SK-N-SH (cell line): Measurements from ENCODE around the gene PIN1. TPM values are rescaled to one million over a fixed set of nuclear protein-coding genes. Genes with fewer than 3 reads are reported as not detected.

Experiments used
- CTCF ChIA-PET: fragments of 300-600, 350-600 bp; formaldehyde crosslinking; extraction: SDS; loops from one replicate; lab custom pipeline; 2021; lab: Yijun Ruan, JAX
- POLR2A ChIA-PET: fragments of 350-600 bp; sonication (Branson Sonifier 250); formaldehyde crosslinking; extraction: SDS; loops from one replicate; lab custom pipeline; 2020; ENCODE audit warnings: antibody characterized with exemption, inconsistent platforms; lab: Yijun Ruan, JAX
- DNase-seq: peaks from one replicate; pipeline ENCODE4 v3.0.0; 2012
- H2AFZ ChIP-seq: fragments of 200-600 bp; sonication (generic); 2 replicates; pipeline ENCODE4 v1.8.1; 2016; ENCODE audit warnings: antibody characterized with exemption, mild to moderate bottlenecking, low read depth
- H3F3A ChIP-seq: fragments of 200-600 bp; sonication (generic); replicated peaks from 2 replicates; pipeline ENCODE3; 2016; ENCODE audit warnings: antibody characterized with exemption, mild to moderate bottlenecking; ENCODE audit not compliant: insufficient read depth
- H3K27ac ChIP-seq, 2 experiments: fragments of 200-500 bp in 1 of 2; fragments of 200-600 bp in 1 of 2; sonication (Bioruptor generic) in 1 of 2; sonication (generic), shearing (Covaris generic) in 1 of 2; 2 replicates each; pipeline versions ENCODE4 v1.5.1 to v1.6.1; 2014 to 2016; ENCODE audit warnings: low read depth in 2 of 2, inconsistent platforms in 1 of 2, low read length in 1 of 2, mild to moderate bottlenecking in 1 of 2, mixed read lengths in 1 of 2
- H3K27me3 ChIP-seq: fragments of 200-600 bp; sonication (generic), shearing (Covaris generic); 2 replicates; pipeline ENCODE4 v1.6.1; 2016; ENCODE audit warnings: mixed run types; ENCODE audit not compliant: insufficient read depth
- H3K36me3 ChIP-seq, 2 experiments: fragments of 200-500 bp in 1 of 2; fragments of 200-600 bp in 1 of 2; sonication (Bioruptor generic) in 1 of 2; sonication (generic) in 1 of 2; replicated peaks in 1 of 2; 2 replicates each; pipeline versions ENCODE3 to v1.5.1; 2014 to 2016; ENCODE audit warnings: low read length in 1 of 2, mild to moderate bottlenecking in 1 of 2; ENCODE audit not compliant: insufficient read depth in 2 of 2, control insufficient read depth in 1 of 2
- H3K4me1 ChIP-seq, 2 experiments: fragments of 200-500 bp in 1 of 2; fragments of 200-600 bp in 1 of 2; sonication (Bioruptor generic) in 1 of 2; sonication (generic), shearing (Covaris generic) in 1 of 2; 2 replicates each; pipeline versions ENCODE4 v1.5.1 to v1.6.1; 2014 to 2016; ENCODE audit warnings: low read depth in 1 of 2, low read length in 1 of 2, mixed run types in 1 of 2; ENCODE audit not compliant: insufficient read depth in 2 of 2, control insufficient read depth in 1 of 2
- H3K4me2 ChIP-seq: fragments of 200-600 bp; sonication (generic), shearing (Covaris generic); 2 replicates; pipeline ENCODE4 v1.6.1; 2017; ENCODE audit warnings: mixed run types
- H3K4me3 ChIP-seq, 2 experiments: fragments of 200-500 bp in 1 of 2; fragments of 200-600 bp in 1 of 2; sonication (Bioruptor generic) in 1 of 2; sonication (generic), shearing (Covaris generic) in 1 of 2; 2 replicates each; pipeline versions ENCODE4 v1.5.1 to v1.8.1; 2014 to 2016; ENCODE audit warnings: low read depth in 2 of 2, inconsistent platforms in 1 of 2, low read length in 1 of 2, mild to moderate bottlenecking in 1 of 2, mixed read lengths in 1 of 2, moderate library complexity in 1 of 2
- H3K79me2 ChIP-seq: fragments of 200-600 bp; sonication (generic); 2 replicates; pipeline ENCODE4 v1.8.1; 2017; ENCODE audit warnings: mild to moderate bottlenecking; ENCODE audit not compliant: insufficient read depth
- H3K9ac ChIP-seq: fragments of 200-600 bp; sonication (generic); 2 replicates; pipeline ENCODE4 v1.6.1; 2017; ENCODE audit warnings: mixed run types
- H3K9me2 ChIP-seq: fragments of 200-600 bp; sonication (generic); 2 replicates; pipeline ENCODE4 v1.6.1; 2017; ENCODE audit warnings: mixed run types
- H3K9me3 ChIP-seq: fragments of 200-600 bp; sonication (generic); 2 replicates; pipeline ENCODE4 v1.6.1; 2017; ENCODE audit warnings: mixed run types, mild to moderate bottlenecking, moderate library complexity
- H4K20me1 ChIP-seq: fragments of 200-600 bp; sonication (generic); 2 replicates; pipeline ENCODE4 v1.6.1; 2017; ENCODE audit warnings: mild to moderate bottlenecking, mixed run types; ENCODE audit not compliant: insufficient read depth
- CHD2 ChIP-seq: fragments of 150-350 bp; IDR thresholded peaks from 2 replicates; pipeline ENCODE4 v1.6.1; 2018; ENCODE audit warnings: low read length; ENCODE audit not compliant: partially characterized antibody
- CTCF ChIP-seq: fragments of 200-600 bp; sonication (generic); IDR thresholded peaks from 2 replicates; pipeline ENCODE4 v1.6.1; 2017; ENCODE audit warnings: antibody characterized with exemption, mild to moderate bottlenecking, moderate library complexity
- ELF1 ChIP-seq: IDR thresholded peaks from 2 replicates; pipeline ENCODE4 v1.4.0; 2012
- EP300 ChIP-seq, 2 experiments: IDR thresholded peaks; 2 replicates each; pipeline versions ENCODE4 v1.4.0 to v1.6.1; 2012; ENCODE audit warnings: borderline replicate concordance in 1 of 2, low read depth in 1 of 2, low read length in 1 of 2
- FOXJ3 ChIP-seq: sonication (generic); formaldehyde crosslinking; IDR thresholded peaks from 2 replicates; pipeline ENCODE4 v1.5.1; 2020; ENCODE audit warnings: mild to moderate bottlenecking, missing genetic modification reagents
- GABPA ChIP-seq: IDR thresholded peaks from 2 replicates; pipeline ENCODE4 v1.4.0; 2012; ENCODE audit warnings: low read depth, mild to moderate bottlenecking
- GATA2 ChIP-seq: sonication (generic); formaldehyde crosslinking; IDR thresholded peaks from 2 replicates; pipeline ENCODE4 v1.5.0; 2020; ENCODE audit warnings: mild to moderate bottlenecking, missing genetic modification reagents
- MEF2A ChIP-seq: IDR thresholded peaks from 2 replicates; pipeline ENCODE4 v1.4.0; 2012; ENCODE audit warnings: low read depth, borderline replicate concordance
- NFIC ChIP-seq: IDR thresholded peaks from 2 replicates; pipeline ENCODE4 v1.4.0; 2012; ENCODE audit warnings: borderline replicate concordance
- NRF1 ChIP-seq: IDR thresholded peaks from 2 replicates; pipeline ENCODE4 v1.6.1; 2012; ENCODE audit warnings: low read depth, mild to moderate bottlenecking, low read length
- PBX3 ChIP-seq: IDR thresholded peaks from 2 replicates; pipeline ENCODE4; 2012
- POLR2AphosphoS5 ChIP-seq: IDR thresholded peaks from 2 replicates; pipeline ENCODE4 v1.6.1; 2012; ENCODE audit warnings: low read depth, low read length
- RAD21 ChIP-seq: IDR thresholded peaks from 2 replicates; pipeline ENCODE4 v1.6.1; 2012; ENCODE audit warnings: mild to moderate bottlenecking, low read length
- RCOR1 ChIP-seq: fragments of 150-350 bp; IDR thresholded peaks from 2 replicates; pipeline ENCODE4 v1.6.1; 2017; ENCODE audit warnings: antibody characterized with exemption, low read length
- RFX5 ChIP-seq: IDR thresholded peaks from 2 replicates; pipeline ENCODE4 v1.6.1; 2012; ENCODE audit warnings: mild to moderate bottlenecking, improper control_type of control experiment, low read length
- RXRA ChIP-seq: IDR thresholded peaks from 2 replicates; pipeline ENCODE4 v1.4.0; 2012; ENCODE audit warnings: low read depth, mild to moderate bottlenecking, borderline replicate concordance
- SIN3A ChIP-seq: IDR thresholded peaks from 2 replicates; pipeline ENCODE4 v1.6.1; 2012; ENCODE audit warnings: low read depth, mild to moderate bottlenecking, low read length, moderate library complexity, borderline replicate concordance
- TAF1 ChIP-seq: IDR thresholded peaks from 2 replicates; pipeline ENCODE4 v1.6.1; 2012; ENCODE audit warnings: low read depth, mild to moderate bottlenecking, low read length, moderate library complexity, borderline replicate concordance
- TCF12 ChIP-seq: IDR thresholded peaks from 2 replicates; pipeline ENCODE4 v1.4.0; 2012
- TEAD4 ChIP-seq: IDR thresholded peaks from 2 replicates; pipeline ENCODE4 v1.4.0; 2012; ENCODE audit warnings: mild to moderate bottlenecking, borderline replicate concordance; ENCODE audit not compliant: insufficient read depth
- USF2 ChIP-seq: fragments of 150-350 bp; IDR thresholded peaks from 2 replicates; pipeline ENCODE4 v1.6.1; 2017; ENCODE audit warnings: antibody characterized with exemption, low read length, low read depth, borderline replicate concordance
- YY1 ChIP-seq: IDR thresholded peaks from 2 replicates; pipeline ENCODE4 v1.4.0; 2012; ENCODE audit warnings: low read depth, mild to moderate bottlenecking
- WGBS: methylation state at CpG from one replicate; pipeline ENCODE4 v1.1.6; 2017; ENCODE audit warnings: low lambda C conversion rate; 5-methylcytosine and 5-hydroxymethylcytosine counted together
- polyA plus RNA-seq, 3 experiments: library from polyadenylated mRNA; depleted of rRNA; stranded (reverse); fragments of >200 nt; gene quantifications; 2 replicates each; pipeline ENCODE4 v1.2.3, GENCODE V29; 2012
- TF ChIP-seq, protein P1 (sequence below): fragments of 150-350 bp; IDR thresholded peaks from 2 replicates; pipeline ENCODE4 v1.6.1; 2016; ENCODE audit warnings: mild to moderate bottlenecking, low read depth, low read length
- TF ChIP-seq, protein P2 (sequence below): IDR thresholded peaks from 2 replicates; pipeline ENCODE4 v1.4.0; 2012; ENCODE audit warnings: low read depth, borderline replicate concordance
- TF ChIP-seq, protein P3 (sequence below): IDR thresholded peaks from 2 replicates; pipeline ENCODE4 v1.4.0; 2012; ENCODE audit warnings: low read depth

Gene PIN1
- polyA plus RNA-seq, 1 of the 3 experiments (the other 2 are of a cell fraction), result 148 TPM

DNA sequence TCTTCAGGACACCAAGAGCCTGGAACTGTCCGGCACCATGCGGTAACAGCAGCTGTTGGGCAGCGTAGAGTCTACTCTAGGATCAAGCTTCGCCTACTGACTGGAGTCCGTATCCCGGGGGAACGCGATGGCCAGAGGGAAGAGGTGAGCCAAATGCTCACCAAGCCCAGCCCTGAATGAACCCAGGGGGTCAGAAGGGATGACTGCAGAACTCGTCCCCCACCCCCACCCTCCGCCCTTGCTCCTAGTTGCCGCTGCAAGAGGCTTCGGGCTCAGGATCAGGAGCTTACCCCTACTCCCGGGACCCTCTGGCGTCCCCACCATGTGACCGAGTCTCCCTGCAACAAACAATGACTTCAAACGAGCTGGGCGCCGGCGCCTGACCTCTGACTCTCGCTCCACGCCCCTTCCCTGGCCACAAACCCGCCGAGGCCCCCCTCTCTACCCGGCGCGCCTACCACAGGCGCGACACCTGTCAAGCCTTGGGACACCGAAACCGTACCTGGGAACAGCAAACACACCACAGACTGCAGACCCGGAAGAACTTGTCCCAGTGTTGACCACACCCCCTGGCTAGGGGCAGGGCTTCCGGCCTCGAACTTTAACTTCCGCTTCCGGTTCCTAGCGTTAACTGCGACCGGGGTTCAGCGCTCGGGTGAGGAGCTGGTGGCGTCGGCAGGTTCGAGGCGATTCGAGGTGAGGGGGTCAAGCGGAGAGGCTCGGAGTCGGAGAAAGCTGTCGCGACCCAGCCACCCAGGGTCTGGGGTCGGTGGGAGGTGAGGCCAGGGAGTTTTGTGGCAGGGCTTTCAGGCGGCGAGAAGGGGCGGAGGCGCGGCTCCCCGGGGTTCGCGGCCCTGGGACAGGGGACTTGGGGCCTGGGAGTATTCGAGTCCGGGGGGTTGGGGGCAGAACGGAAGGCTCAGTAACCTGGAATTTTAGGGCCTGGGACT lies 7.6 kb upstream of the PIN1 start, which contains the start of gene UBL5:
UBL5 (plus strand) TSS at position 630 of the 950 bp plus-strand sequence. CDS start 420 bp downstream, outside the sequence.
- ChIA-PET CTCF (interaction anchor here (0.6 to 1.6 kb wide), 4 partner anchors 86 to 1122 kb away, joined by 3 to 7 read pairs (median 4); no protein-coding TSS in a partner anchor), POLR2A (interaction anchor here (0.5 to 1.2 kb wide), 5 partner anchors 8 to 368 kb away, joined by 3 to 6 read pairs (median 3); partner anchors contain the start of genes FBXL12 and ZNF846)
- H3K4me2 ChIP-seq, result peak within 1 kb of the TSS; percentile 88
- H3K4me3 ChIP-seq, result peak within 1 kb of the TSS; percentile 76 to 92
- DNase-seq, result peak; percentile 95
- peak within 1 kb of the TSS; percentile 82 for H2AFZ ChIP-seq
- H3K9me3 ChIP-seq, result no peaks in the 10 kb centered on the region
- H3K9me2 ChIP-seq, result no peaks in the 10 kb centered on the region
- peaks cover 0 to 7% of the 10 kb centered on the region in 2 experiments; a peak in 1 of 4 replicates for H3K4me1 ChIP-seq
- no peaks in the 10 kb centered on the region for H3K27me3 ChIP-seq
- H4K20me1 ChIP-seq, result peaks cover 12% of the 10 kb centered on the region; the same call in 1 of the 2 replicates
- H3K9ac ChIP-seq, result peak within 1 kb of the TSS; percentile 86
- peaks cover 80% of the 10 kb centered on the region for H3K79me2 ChIP-seq
- peaks cover 11% of the 10 kb centered on the region for H3F3A ChIP-seq
- 1% methylated on average over 47 of the region's 62 CpGs for WGBS
- peaks cover 8 to 35% of the 10 kb centered on the region in 2 experiments for H3K36me3 ChIP-seq
- H3K27ac ChIP-seq, result peak within 1 kb of the TSS; percentile 66 to 67
- TF ChIP-seq ELF1, result peak; percentile 93
- TF ChIP-seq, protein P1, sequence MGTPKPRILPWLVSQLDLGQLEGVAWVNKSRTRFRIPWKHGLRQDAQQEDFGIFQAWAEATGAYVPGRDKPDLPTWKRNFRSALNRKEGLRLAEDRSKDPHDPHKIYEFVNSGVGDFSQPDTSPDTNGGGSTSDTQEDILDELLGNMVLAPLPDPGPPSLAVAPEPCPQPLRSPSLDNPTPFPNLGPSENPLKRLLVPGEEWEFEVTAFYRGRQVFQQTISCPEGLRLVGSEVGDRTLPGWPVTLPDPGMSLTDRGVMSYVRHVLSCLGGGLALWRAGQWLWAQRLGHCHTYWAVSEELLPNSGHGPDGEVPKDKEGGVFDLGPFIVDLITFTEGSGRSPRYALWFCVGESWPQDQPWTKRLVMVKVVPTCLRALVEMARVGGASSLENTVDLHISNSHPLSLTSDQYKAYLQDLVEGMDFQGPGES, result no peak
- peak; percentile 77; the same call in 1 of the 2 replicates for TF ChIP-seq TAF1
- TF ChIP-seq MEF2A, result no peak
- TF ChIP-seq CTCF, result no peak
- TF ChIP-seq, protein P2, sequence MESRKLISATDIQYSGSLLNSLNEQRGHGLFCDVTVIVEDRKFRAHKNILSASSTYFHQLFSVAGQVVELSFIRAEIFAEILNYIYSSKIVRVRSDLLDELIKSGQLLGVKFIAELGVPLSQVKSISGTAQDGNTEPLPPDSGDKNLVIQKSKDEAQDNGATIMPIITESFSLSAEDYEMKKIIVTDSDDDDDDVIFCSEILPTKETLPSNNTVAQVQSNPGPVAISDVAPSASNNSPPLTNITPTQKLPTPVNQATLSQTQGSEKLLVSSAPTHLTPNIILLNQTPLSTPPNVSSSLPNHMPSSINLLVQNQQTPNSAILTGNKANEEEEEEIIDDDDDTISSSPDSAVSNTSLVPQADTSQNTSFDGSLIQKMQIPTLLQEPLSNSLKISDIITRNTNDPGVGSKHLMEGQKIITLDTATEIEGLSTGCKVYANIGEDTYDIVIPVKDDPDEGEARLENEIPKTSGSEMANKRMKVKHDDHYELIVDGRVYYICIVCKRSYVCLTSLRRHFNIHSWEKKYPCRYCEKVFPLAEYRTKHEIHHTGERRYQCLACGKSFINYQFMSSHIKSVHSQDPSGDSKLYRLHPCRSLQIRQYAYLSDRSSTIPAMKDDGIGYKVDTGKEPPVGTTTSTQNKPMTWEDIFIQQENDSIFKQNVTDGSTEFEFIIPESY, result no peak
- peak; percentile 31; the same call in 1 of the 2 replicates for TF ChIP-seq TCF12
- TF ChIP-seq CHD2, result peak; percentile 95
- no peak for TF ChIP-seq RXRA
- no peak for TF ChIP-seq NRF1
- no peak for TF ChIP-seq USF2
- TF ChIP-seq FOXJ3, result no peak
- TF ChIP-seq RFX5, result no peak
- TF ChIP-seq YY1, result peak; percentile 44; the same call in 1 of the 2 replicates
- TF ChIP-seq TEAD4, result no peak
- TF ChIP-seq PBX3, result no peak
- TF ChIP-seq, protein P3, sequence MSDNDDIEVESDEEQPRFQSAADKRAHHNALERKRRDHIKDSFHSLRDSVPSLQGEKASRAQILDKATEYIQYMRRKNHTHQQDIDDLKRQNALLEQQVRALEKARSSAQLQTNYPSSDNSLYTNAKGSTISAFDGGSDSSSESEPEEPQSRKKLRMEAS, result peak; percentile 91
- peak; percentile 69; the same call in 1 of the 2 replicates for TF ChIP-seq SIN3A
- peak; percentile 97 for TF ChIP-seq POLR2AphosphoS5
- TF ChIP-seq NFIC, result no peak
- TF ChIP-seq RCOR1, result peak; percentile 30; the same call in 1 of the 2 replicates
- TF ChIP-seq RAD21, result no peak
- TF ChIP-seq EP300 (IDR thresholded peaks at IDR 0.05; ENCODE audit: borderline replicate concordance in 1 of 2, low read depth in 1 of 2, low read length in 1 of 2), result 0 out of 4 replicates have a peak, but pooled peaks of 1 of the 2 experiments have one; percentile 3
- TF ChIP-seq GATA2, result no peak
- peak; percentile 100 for TF ChIP-seq GABPA
